ENCODE measurements around the gene ARHGAP26. TPM values are rescaled to one million over a fixed set of nuclear protein-coding genes. Genes with fewer than 3 reads are reported as not detected.

The ARHGAP26 gene
- total and polyA plus RNA-seq, 10 donors, result 4.2 to 148 (median 55.5) TPM

DNA sequence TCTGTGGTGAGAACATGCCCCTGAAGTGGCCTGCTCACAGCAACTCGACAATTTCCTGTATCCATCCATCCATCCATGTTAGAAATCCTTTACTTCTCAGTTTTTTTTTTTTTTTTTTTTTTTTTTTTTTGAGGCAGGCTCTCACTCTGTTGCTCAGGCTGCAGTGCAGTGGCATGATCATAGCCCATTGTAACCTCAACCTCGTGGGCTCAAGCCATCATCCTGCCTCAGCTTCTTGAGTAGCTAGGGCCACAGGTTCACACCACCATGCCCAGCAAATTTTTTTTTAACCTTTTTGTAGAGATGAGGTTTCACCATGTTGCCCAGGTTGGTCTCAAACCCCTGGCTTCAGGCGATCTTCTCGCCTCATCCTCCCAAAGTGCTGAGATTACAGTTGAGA lies 259.1 kb downstream of the ARHGAP26 start:
- no peak for DNase-seq
- Histone ChIP-seq H3K27me3 (replicated peaks in 1 of 7) (no peaks in the 10 kb centered on the region), H3K9me3 (no peaks in the 10 kb centered on the region), H3K27ac (no peak overlapping the region), H3K4me1 (peaks cover 5 to 28% (median 16%) of the 10 kb centered on the region in 6 donors), H3K4me3 (no peak overlapping the region), H3K36me3 (peaks cover 0 to 9% (median 0%) of the 10 kb centered on the region in 6 donors)
- TF ChIP-seq CTCF (IDR thresholded peaks at IDR 0.05 in 8 of 11, conservative IDR thresholded peaks at IDR 0.05 in 3 of 11) (no peak), POLR2A (IDR thresholded peaks at IDR 0.05) (no peak), POLR2AphosphoS5 (IDR thresholded peaks at IDR 0.05) (no peak)
- 81 to 85% (median 83%) methylated on average over 4 of the region's 4 CpGs for WGBS, 5 donors
- intact Hi-C loops (cut with DNase I; ENCODE audit: low total_unique reads), result no loop called here

- Histone ChIP-seq H3K4me3 (no peak overlapping the region), H3K36me3 (peaks cover 0 to 8% (median 0%) of the 10 kb centered on the region in 6 donors), H3K27ac (peak overlapping the region in 1 of 8 donors; percentile 5), H3K4me1 (peaks cover 5 to 26% (median 16%) of the 10 kb centered on the region in 6 donors), H3K27me3 (replicated peaks in 1 of 7) (no peaks in the 10 kb centered on the region), H3K9me3 (no peaks in the 10 kb centered on the region)
- intact Hi-C loops (cut with DNase I; ENCODE audit: low total_unique reads), result no loop called here
- no peak for DNase-seq
- no peak for TF ChIP-seq CTCF (IDR thresholded peaks at IDR 0.05 in 8 of 11, conservative IDR thresholded peaks at IDR 0.05 in 3 of 11)
- no peak for TF ChIP-seq POLR2AphosphoS5 (IDR thresholded peaks at IDR 0.05)
- no peak for TF ChIP-seq POLR2A (IDR thresholded peaks at IDR 0.05)
- WGBS, 5 donors, result 27 to 39% (median 34%) methylated on average over 2 of the region's 2 CpGs
Measured at GRCh38 chr5:143030349-143030748, 260.2 kb downstream of the ARHGAP26 start.

GRCh38 chr5:143031781-143032580 lies 261.8 kb downstream of the ARHGAP26 start:
- WGBS, 5 donors, result 92 to 98% (median 93%) methylated on average over 13 of the region's 13 CpGs
- Histone ChIP-seq H3K36me3 (peaks cover 0 to 7% (median under 1%) of the 10 kb centered on the region in 6 donors), H3K4me1 (peaks cover 5 to 26% (median 16%) of the 10 kb centered on the region in 6 donors), H3K27me3 (replicated peaks in 1 of 7) (no peaks in the 10 kb centered on the region), H3K4me3 (no peak overlapping the region), H3K9me3 (no peaks in the 10 kb centered on the region), H3K27ac (no peak overlapping the region)
- DNase-seq, result no peak
- TF ChIP-seq POLR2A (IDR thresholded peaks at IDR 0.05), result no peak
- no peak for TF ChIP-seq CTCF (IDR thresholded peaks at IDR 0.05 in 8 of 11, conservative IDR thresholded peaks at IDR 0.05 in 3 of 11)
- no peak for TF ChIP-seq POLR2AphosphoS5 (IDR thresholded peaks at IDR 0.05)
- intact Hi-C loops (cut with DNase I; ENCODE audit: low total_unique reads), result no loop called here

- intact Hi-C loops (cut with DNase I; ENCODE audit: low total_unique reads), result no loop called here
- 84 to 100% (median 95%) methylated on average over 1 of the region's 1 CpG for WGBS, 5 donors
- no peak overlapping the region for H3K4me3 ChIP-seq
- peaks cover 5 to 26% (median 16%) of the 10 kb centered on the region in 6 donors for H3K4me1 ChIP-seq
- no peak for DNase-seq
- no peak overlapping the region for H3K27ac ChIP-seq
- H3K27me3 ChIP-seq (replicated peaks in 1 of 7), result no peaks in the 10 kb centered on the region
- peaks cover 0 to 12% (median 2%) of the 10 kb centered on the region in 6 donors for H3K36me3 ChIP-seq
- TF ChIP-seq POLR2AphosphoS5 (IDR thresholded peaks at IDR 0.05) (no peak), POLR2A (IDR thresholded peaks at IDR 0.05) (no peak), CTCF (IDR thresholded peaks at IDR 0.05 in 8 of 11, conservative IDR thresholded peaks at IDR 0.05 in 3 of 11) (no peak)
- no peaks in the 10 kb centered on the region for H3K9me3 ChIP-seq
Measured at GRCh38 chr5:143032581-143032836, 262.3 kb downstream of the ARHGAP26 start.
